ENCODE measurements around the gene ZNF212. TPM values are rescaled to one million over a fixed set of nuclear protein-coding genes. Genes with fewer than 3 reads are reported as not detected.

Gene ZNF212
- total RNA-seq, 1 donor from 2014 or later: 3.4 TPM

Other genes with a start within 250 kb of the ZNF212 start
- 210 and 258 TPM in 2 replicates for gene PDIA4, start 211.1 kb upstream of the ZNF212 start, total RNA-seq
- gene ZNF786, start 148.9 kb upstream of the ZNF212 start, total RNA-seq: 3.3 and 6.2 TPM in 2 replicates
- gene ZNF425, start 113.3 kb upstream of the ZNF212 start, total RNA-seq: 1.5 and 1.8 TPM in 2 replicates
- 3.5 and 5.2 TPM in 2 replicates for gene ZNF398, start 92.2 kb upstream of the ZNF212 start, total RNA-seq
- gene ZNF282, start 44.1 kb upstream of the ZNF212 start, total RNA-seq: 20.9 and 21.4 TPM in 2 replicates
- 2.4 and 4.8 TPM in 2 replicates for gene ZNF783, start 22.5 kb downstream of the ZNF212 start, total RNA-seq
- gene ZNF777, start 221.4 kb downstream of the ZNF212 start, total RNA-seq: 2.4 and 2.6 TPM in 2 replicates